HFFc6 (cell line): Measurements from ENCODE around the gene GRAMD1B. TPM values are rescaled to one million over a fixed set of nuclear protein-coding genes. Genes with fewer than 3 reads are reported as not detected.
"Not testable (repeated sequence)": the region's sequence is repeated elsewhere in the genome, so short reads cannot be mapped to it uniquely, and the experiment has no call there.

Source experiments
- DNase-seq: peaks from one replicate; pipeline ENCODE4 v3.0.0-alpha.2; 2018
- H3K27ac Mint-ChIP-seq: 2 replicates; pipeline ENCODE4 v1.8.0; 2020; ENCODE audit warnings: mild to moderate bottlenecking, mixed read lengths
- H3K27me3 Mint-ChIP-seq: 2 replicates; pipeline ENCODE4 v1.8.0; 2021; ENCODE audit warnings: mild to moderate bottlenecking, moderate library complexity, mixed read lengths; ENCODE audit not compliant: insufficient read depth
- H3K36me3 Mint-ChIP-seq: 2 replicates; pipeline ENCODE4 v1.8.0; 2021; ENCODE audit warnings: low read depth, mixed read lengths
- H3K4me1 Mint-ChIP-seq: 2 replicates; pipeline ENCODE4 v1.8.0; 2020; ENCODE audit warnings: low read depth, mixed read lengths
- H3K4me3 Mint-ChIP-seq: 2 replicates; pipeline ENCODE4 v1.8.0; 2020; ENCODE audit warnings: mild to moderate bottlenecking, moderate library complexity, mixed read lengths
- H3K9me3 Mint-ChIP-seq: 2 replicates; pipeline ENCODE4 v1.8.0; 2020; ENCODE audit warnings: mild to moderate bottlenecking, mixed read lengths
- CTCF ChIP-seq: fragments of 200-600 bp; sonication (generic); IDR thresholded peaks from 2 replicates; pipeline ENCODE4 v1.5.0; 2021; ENCODE audit warnings: antibody characterized with exemption, mild to moderate bottlenecking
- total RNA-seq, 6 experiments: library from RNA; stranded (reverse); fragmentation: NEBNext Ultra II Directional; extraction: Animal tissue kit (Norgen Biotek cat#: 25700); gene quantifications; 2 replicates in 1 of 6; 3 replicates in 5 of 6; pipeline ENCODE4 v1.2.3, GENCODE V29; 2021

Gene GRAMD1B
- total RNA-seq, 6 experiments from 2014 or later = 46.1 to 54.5 (median 51.3) TPM

- peaks cover 7% of the 10 kb centered on the region; the same call in 1 of the 2 replicates for H3K36me3 Mint-ChIP-seq
- peaks cover 37% of the 10 kb centered on the region for H3K4me1 Mint-ChIP-seq
- H3K27ac Mint-ChIP-seq = peak overlapping the region; percentile 42; the same call in 1 of the 2 replicates
- no peak for TF ChIP-seq CTCF
- H3K27me3 Mint-ChIP-seq = no peaks in the 10 kb centered on the region
- H3K9me3 Mint-ChIP-seq = no peaks in the 10 kb centered on the region
- DNase-seq = peak; percentile 21
- H3K4me3 Mint-ChIP-seq = no peak overlapping the region
These were observed 79.9 kb downstream of the GRAMD1B start for GRCh38 chr11:123509737-123510578.

- H3K4me3 Mint-ChIP-seq = peak overlapping the region; percentile 71; the same call in 1 of the 2 replicates
- H3K4me1 Mint-ChIP-seq = peaks cover 37% of the 10 kb centered on the region
- no peak for TF ChIP-seq CTCF
- no peaks in the 10 kb centered on the region for H3K27me3 Mint-ChIP-seq
- no peak for DNase-seq
- H3K27ac Mint-ChIP-seq = peak overlapping the region; percentile 75; the same call in 1 of the 2 replicates
- H3K9me3 Mint-ChIP-seq = no peaks in the 10 kb centered on the region
- H3K36me3 Mint-ChIP-seq = peaks cover 10% of the 10 kb centered on the region; the same call in 1 of the 2 replicates
These were observed 80.5 kb downstream of the GRAMD1B start for GRCh38 chr11:123510579-123510905.

GRCh38 chr11:123511037-123511870, 81.2 kb downstream of the GRAMD1B start:
- peak overlapping the region; percentile 71 for H3K4me3 Mint-ChIP-seq
- H3K9me3 Mint-ChIP-seq = no peaks in the 10 kb centered on the region
- peak; percentile 92 for DNase-seq
- peaks cover 10% of the 10 kb centered on the region; the same call in 1 of the 2 replicates for H3K36me3 Mint-ChIP-seq
- no peaks in the 10 kb centered on the region for H3K27me3 Mint-ChIP-seq
- H3K27ac Mint-ChIP-seq = peak overlapping the region; percentile 75
- TF ChIP-seq CTCF = peak; percentile 95
- H3K4me1 Mint-ChIP-seq = peaks cover 39% of the 10 kb centered on the region

GRCh38 chr11:123513309-123513708, 83.2 kb downstream of the GRAMD1B start:
- not testable (repeated sequence) for H3K27me3 Mint-ChIP-seq, H3K36me3 Mint-ChIP-seq, H3K9me3 Mint-ChIP-seq, H3K4me3 Mint-ChIP-seq, DNase-seq
- peak overlapping the region; percentile 27; the same call in 1 of the 2 replicates for H3K27ac Mint-ChIP-seq
- H3K4me1 Mint-ChIP-seq = peaks cover 54% of the 10 kb centered on the region

- no peaks in the 10 kb centered on the region for H3K9me3 Mint-ChIP-seq
- H3K36me3 Mint-ChIP-seq = peaks cover 12% of the 10 kb centered on the region; the same call in 1 of the 2 replicates
- peaks cover 57% of the 10 kb centered on the region for H3K4me1 Mint-ChIP-seq
- no peaks in the 10 kb centered on the region for H3K27me3 Mint-ChIP-seq
- DNase-seq = no peak
- no peak overlapping the region for H3K27ac Mint-ChIP-seq
- H3K4me3 Mint-ChIP-seq = no peak overlapping the region
- TF ChIP-seq CTCF = no peak
These were observed 86.2 kb downstream of the GRAMD1B start for GRCh38 chr11:123516238-123516637.
